ENCODE measurements around the gene AMIGO3.
A peak's percentile ranks its signal among the peaks of the same experiment; 100 is the strongest.

Gene AMIGO3

DNA sequence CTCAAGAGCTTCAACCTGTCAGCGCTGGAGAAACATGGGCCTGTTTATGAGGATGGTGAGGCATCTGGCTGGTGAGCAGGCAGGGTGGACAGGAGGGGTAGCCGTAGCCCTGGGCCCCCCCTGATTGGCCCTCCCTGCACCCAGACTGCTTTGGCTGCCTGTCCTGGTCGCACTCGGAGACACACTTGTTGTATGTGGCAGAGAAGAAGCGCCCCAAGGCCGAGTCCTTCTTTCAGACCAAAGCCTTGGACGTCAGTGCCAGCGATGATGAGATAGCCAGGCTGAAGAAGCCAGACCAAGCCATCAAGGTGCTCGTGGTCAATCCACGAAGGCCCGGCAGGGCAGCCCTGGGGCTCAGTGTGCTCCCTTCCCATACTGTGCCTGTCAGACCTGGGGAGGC is 43.6 kb downstream of the AMIGO3 start:
- no CpG with 5 or more reads among the region's 11 CpGs for WGBS (ENCODE audit: extremely low coverage, insufficient coverage, insufficient read length)

DNA sequence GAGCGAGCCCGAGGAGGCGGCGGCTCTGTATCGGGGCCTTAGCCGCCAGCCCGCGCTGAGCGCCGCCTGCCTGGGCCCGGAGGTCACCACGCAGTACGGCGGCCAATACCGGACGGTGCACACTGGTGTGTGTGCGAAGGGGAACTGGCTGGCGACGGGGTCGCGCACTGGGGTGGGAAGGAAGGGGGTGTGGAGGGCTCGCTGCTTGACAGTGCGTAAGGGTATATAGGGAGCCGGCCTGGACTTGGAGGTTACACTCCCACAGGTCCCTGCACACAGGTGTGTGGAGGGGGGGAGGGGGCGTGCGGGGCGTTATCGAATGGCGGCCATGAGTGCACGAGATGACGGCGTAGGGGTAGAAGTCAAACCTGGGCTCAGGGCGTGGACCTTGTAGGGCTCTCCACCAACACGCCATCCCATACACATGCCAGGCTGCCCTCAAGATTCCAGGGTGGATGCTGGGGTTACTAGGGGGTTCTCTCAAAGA is 44.9 kb downstream of the AMIGO3 start:
- H3K4me2 ChIP-seq (ENCODE audit: low read length) = peak overlapping the region; percentile 85
- H3K27me3 ChIP-seq (ENCODE audit: insufficient read depth, low read length) = no peaks in the 10 kb centered on the region
- H3K4me1 ChIP-seq (ENCODE audit: control insufficient read depth in 1 of 2, insufficient read depth in 2 of 2, low read length in 2 of 2) = peaks cover 9 to 15% of the 10 kb centered on the region in 2 experiments
- peak overlapping the region; percentile 42 for H3K18ac ChIP-seq (ENCODE audit: low read length)
- peak overlapping the region; percentile 16 for H2AK5ac ChIP-seq (ENCODE audit: low read length)
- peaks cover 37 to 41% of the 10 kb centered on the region in 2 experiments for H3K36me3 ChIP-seq (ENCODE audit: control insufficient read depth in 1 of 2, insufficient read depth in 2 of 2, low read length in 2 of 2)
- peak overlapping the region; percentile 94 for H3K4me3 ChIP-seq (ENCODE audit: low read depth, low read length)
- H3K23ac ChIP-seq (ENCODE audit: low read length) = no peak overlapping the region
- peak overlapping the region; percentile 44 for H4K91ac ChIP-seq (ENCODE audit: low read depth, low read length)
- no peak overlapping the region for H2BK12ac ChIP-seq (ENCODE audit: low read length)
- peak overlapping the region; percentile 4 for H2BK120ac ChIP-seq (ENCODE audit: insufficient read depth, low read length, poor library complexity)
- H3K9me3 ChIP-seq (ENCODE audit: insufficient read depth, low read depth, low read length) = no peaks in the 10 kb centered on the region
- H3K4ac ChIP-seq (ENCODE audit: low read depth, low read length) = peak overlapping the region; percentile 14
- peak overlapping the region; percentile 2 for H2AFZ ChIP-seq (ENCODE audit: insufficient read depth, low read length, poor library complexity)
- peak overlapping the region; percentile 44 for H4K8ac ChIP-seq (ENCODE audit: low read depth, low read length)
- H3K27ac ChIP-seq (ENCODE audit: low read depth, low read length) = peak overlapping the region; percentile 18
- H3K9ac ChIP-seq (ENCODE audit: low read length) = peak overlapping the region; percentile 88
- H4K12ac ChIP-seq (ENCODE audit: low read depth, low read length) = peak overlapping the region; percentile 65
- no CpG with 5 or more reads among the region's 34 CpGs for WGBS (ENCODE audit: extremely low coverage, insufficient coverage, insufficient read length)
- peaks cover 11% of the 10 kb centered on the region for H3K79me2 ChIP-seq (ENCODE audit: control insufficient read depth, insufficient read depth, low read length, poor library complexity)
- H2BK5ac ChIP-seq (ENCODE audit: low read depth, low read length, poor library complexity) = peak overlapping the region; percentile 28
- peak overlapping the region; percentile 46 for H3K14ac ChIP-seq (ENCODE audit: low read length)
- peaks cover 13% of the 10 kb centered on the region for H3K79me1 ChIP-seq (ENCODE audit: low read length)
- DNase-seq = no peak

More for the DNA sequence above, 43.6 kb downstream of the AMIGO3 start:
- Histone ChIP-seq H4K91ac (ENCODE audit: low read depth, low read length) (no peak overlapping the region), H2AFZ (ENCODE audit: insufficient read depth, low read length, poor library complexity) (no peak overlapping the region), H2BK120ac (ENCODE audit: insufficient read depth, low read length, poor library complexity) (no peak overlapping the region), H4K12ac (ENCODE audit: low read depth, low read length) (no peak overlapping the region), H4K8ac (ENCODE audit: low read depth, low read length) (no peak overlapping the region), H3K9me3 (ENCODE audit: insufficient read depth, low read depth, low read length) (no peaks in the 10 kb centered on the region), H3K14ac (ENCODE audit: low read length) (no peak overlapping the region), H2BK5ac (ENCODE audit: low read depth, low read length, poor library complexity) (no peak overlapping the region), H3K4ac (ENCODE audit: low read depth, low read length) (no peak overlapping the region), H3K4me2 (ENCODE audit: low read length) (no peak overlapping the region), H3K79me2 (ENCODE audit: control insufficient read depth, insufficient read depth, low read length, poor library complexity) (peaks cover 11% of the 10 kb centered on the region), H3K18ac (ENCODE audit: low read length) (no peak overlapping the region), H3K27ac (ENCODE audit: low read depth, low read length) (no peak overlapping the region), H3K9ac (ENCODE audit: low read length) (no peak overlapping the region), H2BK12ac (ENCODE audit: low read length) (no peak overlapping the region), H3K79me1 (ENCODE audit: low read length) (peaks cover 13% of the 10 kb centered on the region), H3K27me3 (ENCODE audit: insufficient read depth, low read length) (no peaks in the 10 kb centered on the region), H3K4me1 (ENCODE audit: control insufficient read depth in 1 of 2, insufficient read depth in 2 of 2, low read length in 2 of 2) (peaks cover 9 to 14% of the 10 kb centered on the region in 2 experiments), H3K23ac (ENCODE audit: low read length) (no peak overlapping the region), H3K4me3 (ENCODE audit: low read depth, low read length) (no peak overlapping the region), H2AK5ac (ENCODE audit: low read length) (no peak overlapping the region), H3K36me3 (ENCODE audit: control insufficient read depth in 1 of 2, insufficient read depth in 2 of 2, low read length in 2 of 2) (peaks cover 50 to 55% of the 10 kb centered on the region in 2 experiments)
- DNase-seq = no peak

DNA sequence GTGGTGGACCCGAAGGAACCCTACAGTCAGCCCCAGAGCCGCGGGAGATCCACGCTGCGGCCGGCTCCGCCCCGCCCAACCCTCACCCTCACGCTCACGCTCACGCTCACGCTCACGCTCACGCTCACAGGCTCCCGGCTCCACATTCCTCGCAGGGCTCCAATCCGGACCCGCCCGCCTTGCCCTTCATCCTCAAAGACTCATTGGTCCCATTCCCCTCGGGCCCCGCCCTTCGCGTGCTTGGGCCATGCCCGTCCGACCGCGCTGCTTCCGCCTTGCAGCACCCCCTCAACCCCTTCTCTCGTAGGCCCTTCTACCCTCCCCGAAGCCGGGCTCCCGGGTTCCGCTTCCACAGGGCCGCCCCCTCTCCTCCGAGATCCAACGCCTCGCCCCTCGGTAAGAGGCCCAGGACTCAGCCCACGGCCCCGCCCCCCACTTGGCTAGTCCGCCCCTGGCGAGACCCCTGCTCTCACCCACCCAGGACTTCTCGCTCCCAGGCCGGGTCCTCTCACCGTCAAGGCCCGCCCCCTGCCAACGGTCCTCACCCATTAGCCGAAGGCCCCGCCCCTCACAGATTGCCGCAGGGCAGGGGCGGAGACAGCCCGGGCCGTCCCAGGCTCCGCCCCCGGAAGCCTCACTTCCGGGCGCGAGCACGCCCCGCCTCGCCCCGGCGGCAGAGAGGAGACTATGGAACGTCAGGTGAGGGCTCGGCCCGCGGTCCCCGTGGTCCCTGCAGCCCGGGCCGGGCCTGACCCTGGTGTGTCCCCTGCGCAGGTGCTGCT is 45.6 kb downstream of the AMIGO3 start, which contains the start of gene APEH:
Gene APEH (plus strand): TSS at position 637 of the 782 bp plus-strand sequence. CDS start 51 bp downstream, at position 688.
- peak within 1 kb of the TSS; percentile 57 for H2BK5ac ChIP-seq (ENCODE audit: low read depth, low read length, poor library complexity)
- peak within 1 kb of the TSS; percentile 94 for H3K4me3 ChIP-seq (ENCODE audit: low read depth, low read length)
- WGBS (ENCODE audit: extremely low coverage, insufficient coverage, insufficient read length) = no CpG with 5 or more reads among the region's 71 CpGs
- H2BK120ac ChIP-seq (ENCODE audit: insufficient read depth, low read length, poor library complexity) = peak within 1 kb of the TSS; percentile 48
- peak within 1 kb of the TSS; percentile 65 for H4K12ac ChIP-seq (ENCODE audit: low read depth, low read length)
- peak within 1 kb of the TSS; percentile 92 for H4K91ac ChIP-seq (ENCODE audit: low read depth, low read length)
- peaks cover 30 to 35% of the 10 kb centered on the region in 2 experiments for H3K36me3 ChIP-seq (ENCODE audit: control insufficient read depth in 1 of 2, insufficient read depth in 2 of 2, low read length in 2 of 2)
- H3K9ac ChIP-seq (ENCODE audit: low read length) = peak within 1 kb of the TSS; percentile 88
- peak within 1 kb of the TSS; percentile 70 for H3K18ac ChIP-seq (ENCODE audit: low read length)
- H2AK5ac ChIP-seq (ENCODE audit: low read length) = peak within 1 kb of the TSS; percentile 72
- peak within 1 kb of the TSS; percentile 85 for H3K4me2 ChIP-seq (ENCODE audit: low read length)
- peak within 1 kb of the TSS; percentile 50 for H3K4ac ChIP-seq (ENCODE audit: low read depth, low read length)
- H3K27ac ChIP-seq (ENCODE audit: low read depth, low read length) = peak within 1 kb of the TSS; percentile 81
- no peak within 1 kb of the TSS for H3K23ac ChIP-seq (ENCODE audit: low read length)
- H4K8ac ChIP-seq (ENCODE audit: low read depth, low read length) = peak within 1 kb of the TSS; percentile 89
- H3K27me3 ChIP-seq (ENCODE audit: insufficient read depth, low read length) = no peaks in the 10 kb centered on the region
- H3K79me2 ChIP-seq (ENCODE audit: control insufficient read depth, insufficient read depth, low read length, poor library complexity) = peaks cover 11% of the 10 kb centered on the region
- H3K9me3 ChIP-seq (ENCODE audit: insufficient read depth, low read depth, low read length) = no peaks in the 10 kb centered on the region
- peaks cover 13% of the 10 kb centered on the region for H3K79me1 ChIP-seq (ENCODE audit: low read length)
- DNase-seq = peak; percentile 92 to 98
- H3K4me1 ChIP-seq (ENCODE audit: control insufficient read depth in 1 of 2, insufficient read depth in 2 of 2, low read length in 2 of 2) = peaks cover 15 to 21% of the 10 kb centered on the region in 2 experiments
- H2AFZ ChIP-seq (ENCODE audit: insufficient read depth, low read length, poor library complexity) = peak within 1 kb of the TSS; percentile 38
- H2BK12ac ChIP-seq (ENCODE audit: low read length) = peak within 1 kb of the TSS; percentile 4
- peak within 1 kb of the TSS; percentile 78 for H3K14ac ChIP-seq (ENCODE audit: low read length)

DNA sequence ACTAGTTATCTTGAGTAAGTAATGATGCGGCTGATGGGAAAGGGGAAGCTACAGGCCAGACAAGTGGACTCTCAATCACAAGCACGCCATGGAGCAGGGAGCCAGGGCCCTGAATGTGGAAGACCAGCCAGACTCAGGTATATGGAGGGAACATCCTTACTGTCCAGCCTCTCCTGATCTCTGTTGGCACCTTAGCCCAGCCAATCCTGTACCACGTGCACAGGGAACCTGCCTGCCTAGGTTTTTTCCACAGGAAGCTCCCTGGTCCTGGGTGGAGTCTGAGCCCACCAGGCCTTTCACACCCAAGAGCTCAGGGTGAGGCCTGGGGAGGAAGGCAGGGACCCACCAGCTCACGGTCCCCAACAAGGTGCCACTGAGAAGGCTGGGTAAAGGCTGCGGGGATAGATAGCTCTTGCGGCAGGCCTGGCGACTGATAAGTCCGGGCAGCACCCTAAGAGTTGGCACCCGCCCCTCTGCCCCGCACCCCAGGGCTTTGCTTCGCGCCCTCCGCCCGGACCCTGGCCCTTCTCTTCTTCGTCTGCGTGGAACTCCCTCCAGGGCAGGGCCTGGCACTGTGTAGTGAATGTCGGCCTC is 46.3 kb downstream of the AMIGO3 start:
- H3K4me3 ChIP-seq (ENCODE audit: low read depth, low read length) = peak overlapping the region; percentile 74
- H3K36me3 ChIP-seq (ENCODE audit: control insufficient read depth in 1 of 2, insufficient read depth in 2 of 2, low read length in 2 of 2) = peaks cover 24 to 28% of the 10 kb centered on the region in 2 experiments
- peak overlapping the region; percentile 4 for H2BK12ac ChIP-seq (ENCODE audit: low read length)
- H4K91ac ChIP-seq (ENCODE audit: low read depth, low read length) = peak overlapping the region; percentile 92
- H2AK5ac ChIP-seq (ENCODE audit: low read length) = peak overlapping the region; percentile 72
- H3K27ac ChIP-seq (ENCODE audit: low read depth, low read length) = peak overlapping the region; percentile 81
- no peak overlapping the region for H3K23ac ChIP-seq (ENCODE audit: low read length)
- H3K14ac ChIP-seq (ENCODE audit: low read length) = peak overlapping the region; percentile 78
- no peaks in the 10 kb centered on the region for H3K9me3 ChIP-seq (ENCODE audit: insufficient read depth, low read depth, low read length)
- H3K4me2 ChIP-seq (ENCODE audit: low read length) = peak overlapping the region; percentile 76
- H3K79me1 ChIP-seq (ENCODE audit: low read length) = peaks cover 15% of the 10 kb centered on the region
- peaks cover 19 to 26% of the 10 kb centered on the region in 2 experiments for H3K4me1 ChIP-seq (ENCODE audit: control insufficient read depth in 1 of 2, insufficient read depth in 2 of 2, low read length in 2 of 2)
- H3K9ac ChIP-seq (ENCODE audit: low read length) = peak overlapping the region; percentile 67
- peak in 1 of 2 donors; percentile 25 for DNase-seq
- no CpG with 5 or more reads among the region's 17 CpGs for WGBS (ENCODE audit: extremely low coverage, insufficient coverage, insufficient read length)
- peaks cover 11% of the 10 kb centered on the region for H3K79me2 ChIP-seq (ENCODE audit: control insufficient read depth, insufficient read depth, low read length, poor library complexity)
- H3K4ac ChIP-seq (ENCODE audit: low read depth, low read length) = peak overlapping the region; percentile 50
- H4K8ac ChIP-seq (ENCODE audit: low read depth, low read length) = peak overlapping the region; percentile 89
- H2BK120ac ChIP-seq (ENCODE audit: insufficient read depth, low read length, poor library complexity) = peak overlapping the region; percentile 48
- H2BK5ac ChIP-seq (ENCODE audit: low read depth, low read length, poor library complexity) = peak overlapping the region; percentile 57
- peak overlapping the region; percentile 70 for H3K18ac ChIP-seq (ENCODE audit: low read length)
- H3K27me3 ChIP-seq (ENCODE audit: insufficient read depth, low read length) = no peaks in the 10 kb centered on the region
- peak overlapping the region; percentile 38 for H2AFZ ChIP-seq (ENCODE audit: insufficient read depth, low read length, poor library complexity)
- H4K12ac ChIP-seq (ENCODE audit: low read depth, low read length) = peak overlapping the region; percentile 20
